GM10248 (cell line): ENCODE measurements around the gene CD207.

Experiments
- CTCF ChIA-PET: fragments of 300-600 bp; sonication (Branson Sonifier 250); formaldehyde crosslinking; extraction: SDS; loops from one replicate; lab custom pipeline; 2021; ENCODE audit warnings: antibody characterized with exemption; lab: Yijun Ruan, JAX
- POLR2A ChIA-PET: fragments of 350-650 bp; sonication (Branson Sonifier 250); formaldehyde crosslinking; extraction: SDS; loops from one replicate; lab custom pipeline; 2020; ENCODE audit warnings: antibody characterized with exemption; lab: Yijun Ruan, JAX
- DNase-seq: peaks from one replicate; pipeline ENCODE4 v3.0.0; 2012; ENCODE audit errors: extremely low spot score
- CTCF ChIP-seq: IDR thresholded peaks from 2 replicates; pipeline ENCODE4 v1.5.1; 2012; ENCODE audit warnings: mild to moderate bottlenecking, low read depth; ENCODE audit errors: extremely low read depth, missing control alignments, control extremely low read depth

The CD207 gene

GRCh38 chr2:70826696-70827350 is 8.8 kb downstream of the CD207 start:
- CTCF ChIA-PET, result interaction anchor here (0.9 to 2.3 kb wide), 3 partner anchors 14 to 34 kb away, joined by 3 to 7 read pairs (median 4); no protein-coding TSS in a partner anchor
- no peak for DNase-seq
- TF ChIP-seq CTCF, result no peak
- POLR2A ChIA-PET, result no interaction called here

DNA sequence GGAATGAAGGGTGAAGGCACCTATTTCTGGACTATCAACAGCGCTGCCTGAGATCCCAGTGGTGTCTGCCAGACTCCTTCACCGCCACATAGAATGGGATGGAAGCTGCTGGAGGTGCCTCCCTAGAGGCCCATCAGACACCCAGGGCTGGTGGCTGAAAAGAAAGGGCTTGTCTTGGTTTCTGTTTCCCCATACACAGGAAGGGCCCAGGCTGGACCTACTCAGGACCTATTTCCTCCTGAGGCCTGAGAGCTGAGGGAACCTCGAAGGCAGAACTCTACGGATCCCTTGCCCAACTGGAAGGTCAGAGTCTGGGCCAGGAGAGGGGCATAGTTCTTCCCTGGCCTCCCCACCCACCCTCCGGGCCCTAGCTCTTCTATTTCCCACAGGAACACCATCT is 12.4 kb downstream of the CD207 start:
- ChIA-PET CTCF (interaction anchor here (1.1 kb wide), 1 partner anchor 33 kb away, joined by 3 read pairs; the partner anchor contains the start of gene FIGLA), POLR2A (no interaction called here)
- DNase-seq, result no peak
- TF ChIP-seq CTCF, result no peak

DNA sequence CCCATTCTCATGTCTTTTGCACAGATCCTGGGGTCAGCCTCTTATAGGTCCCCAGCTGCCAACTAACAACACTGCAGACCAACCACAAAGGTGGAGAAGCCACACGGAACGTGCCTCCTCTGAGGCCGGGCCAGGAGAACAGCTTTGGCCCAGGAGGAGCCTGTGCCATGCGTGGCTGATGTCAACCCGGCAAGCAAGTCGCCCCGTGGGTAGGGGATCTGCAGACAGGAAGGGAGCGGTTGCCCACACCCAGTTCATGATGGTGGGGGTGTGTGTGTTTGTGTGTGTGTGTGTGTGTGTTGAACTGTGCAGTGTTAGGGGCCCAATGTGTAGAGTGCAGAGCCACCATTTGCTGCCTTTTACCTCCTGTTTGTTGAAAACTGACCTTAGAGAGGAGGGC is 12.8 kb downstream of the CD207 start:
- ChIA-PET POLR2A (no interaction called here), CTCF (interaction anchor here (1.1 kb wide), 1 partner anchor 32 kb away, joined by 3 read pairs; the partner anchor contains the start of gene FIGLA)
- DNase-seq, result no peak
- no peak for TF ChIP-seq CTCF

DNA sequence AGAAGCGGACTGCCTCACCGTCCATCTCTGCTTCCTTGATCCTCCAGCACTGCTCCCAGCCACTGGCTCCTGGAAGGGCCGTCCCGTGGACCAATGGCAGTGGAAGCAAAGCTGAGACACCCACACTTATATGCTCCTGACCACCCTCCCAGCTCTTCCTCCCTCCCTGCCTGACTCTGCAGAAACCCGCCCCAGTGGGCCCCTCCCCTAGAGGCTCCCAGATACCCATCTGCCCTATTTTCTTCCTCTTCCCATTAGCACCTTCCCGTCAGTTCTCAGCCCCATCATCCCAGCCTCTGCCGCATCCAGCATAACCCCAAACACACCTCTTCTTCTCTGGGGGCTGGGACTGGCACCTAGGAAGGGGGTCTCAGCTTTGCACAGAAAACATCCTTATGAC is 15.1 kb downstream of the CD207 start, which contains the start of gene CLEC4F:
CLEC4F (minus strand) TSS at position 101 of the 400 bp plus-strand sequence; CDS start at position 25, 76 bp downstream.
- no peak for DNase-seq
- ChIA-PET CTCF (interaction anchor here (1.1 kb wide), 1 partner anchor 127 kb away, joined by 3 read pairs; no protein-coding TSS in a partner anchor), POLR2A (no interaction called here)
- no peak for TF ChIP-seq CTCF

DNA sequence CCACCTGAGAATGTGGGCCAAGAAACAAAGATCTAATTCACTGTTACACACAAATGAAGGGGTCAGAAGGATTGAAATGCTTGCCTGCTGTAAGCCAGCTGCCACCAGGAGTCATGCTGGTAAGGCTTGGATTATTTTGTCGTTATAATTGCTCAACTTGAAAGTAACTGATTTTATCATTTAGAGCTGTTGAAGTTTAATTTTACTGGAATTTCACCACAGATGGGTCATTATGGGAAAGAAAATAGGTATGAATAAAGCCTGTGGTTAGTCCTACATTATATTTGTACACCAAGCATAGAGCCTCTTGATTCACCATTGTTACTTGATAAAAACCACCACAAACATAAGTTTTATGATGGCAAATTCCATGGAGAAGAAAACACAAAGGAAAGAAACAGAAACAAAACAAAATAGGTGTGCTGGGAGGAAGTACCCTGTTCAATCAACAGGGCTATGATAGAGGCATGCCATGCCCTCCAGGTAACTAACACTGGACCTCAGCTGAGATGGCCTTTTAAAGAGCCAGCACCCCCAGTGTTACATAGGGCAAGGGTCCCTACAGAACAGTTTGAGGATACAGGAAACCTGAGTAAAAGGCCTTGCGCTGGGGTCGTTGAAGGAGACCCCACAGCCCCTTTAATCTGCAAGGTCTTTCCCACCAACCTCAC is 18.2 kb downstream of the CD207 start:
- ChIA-PET POLR2A (no interaction called here), CTCF (no interaction called here)
- no peak for TF ChIP-seq CTCF
- DNase-seq, result no peak

- ChIA-PET CTCF (no interaction called here), POLR2A (no interaction called here)
- no peak for DNase-seq
- no peak for TF ChIP-seq CTCF
Observed at GRCh38 chr2:70816726-70817125, 18.9 kb downstream of the CD207 start.
